GM12878 (cell line): ENCODE results near the gene PRRX2. TPM values are rescaled to one million over a fixed set of nuclear protein-coding genes. Genes with fewer than 3 reads are reported as not detected.

Experiments
- ATAC-seq: fragments of 200-7000 bp; cut with Tn5 transposase; 3 replicates; pipeline ENCODE4 v1.9.1; 2020; ENCODE audit warnings: mild to moderate bottlenecking, moderate library complexity
- BruUV-seq: library from RNA; stranded (reverse); fragments of 400-500 nt; replicated peaks from 2 replicates; lab custom pipeline; 2021; lab: Mats Ljungman, UMichigan
- CTCF ChIA-PET: fragments of 300-600 bp; sonication (Branson Sonifier 250); formaldehyde crosslinking; extraction: SDS; loops from one replicate; lab custom pipeline; 2021; ENCODE audit warnings: inconsistent platforms; lab: Yijun Ruan, JAX
- POLR2A ChIA-PET: fragments of 350-600 bp; formaldehyde crosslinking; extraction: SDS; loops from one replicate; lab custom pipeline; 2021; ENCODE audit warnings: inconsistent platforms; lab: Charles Lee
- RAD21 ChIA-PET: fragments of 300-600 bp; sonication (Branson Sonifier 250); formaldehyde crosslinking; loops from one replicate; lab custom pipeline; 2023; ENCODE audit warnings: antibody characterized with exemption; ENCODE audit not compliant: unreplicated experiment; lab: Charles Lee
- SMC1A ChIA-PET: fragments of 300-600 bp; sonication (Branson Sonifier 250); formaldehyde crosslinking; loops from one replicate; lab custom pipeline; 2023; ENCODE audit not compliant: unreplicated experiment, uncharacterized antibody; lab: Charles Lee
- DNase-seq: peaks from one replicate; pipeline ENCODE4 v3.0.0-alpha.2; 2011; ENCODE audit warnings: low read depth, low spot score
- FAIRE-seq: peaks from 3 replicates; lab custom pipeline; 2011; peaks lifted over from hg19 to GRCh38; lab: Jason Lieb, UNC
- H2AFZ ChIP-seq: 2 replicates; pipeline ENCODE4 v1.6.0; 2011; ENCODE audit warnings: low read depth, low read length, control low read depth; ENCODE audit not compliant: control insufficient read depth
- H3K27ac ChIP-seq: 2 replicates; pipeline ENCODE4 v1.5.1; 2011; ENCODE audit warnings: control low read depth; ENCODE audit not compliant: control insufficient read depth, insufficient read depth
- H3K27me3 ChIP-seq, 2 experiments: replicated peaks in 1 of 2; 2 replicates each; pipeline versions ENCODE4 v1.6.0 to v1.6.1; 2011; ENCODE audit warnings: low read length in 1 of 2; ENCODE audit not compliant: control insufficient read depth in 2 of 2, insufficient read depth in 2 of 2
- H3K36me3 ChIP-seq, 2 experiments: 2 replicates each; pipeline ENCODE4 v1.5.1; 2011; ENCODE audit warnings: low read length in 1 of 2; ENCODE audit not compliant: control insufficient read depth in 2 of 2, insufficient read depth in 2 of 2
- H3K4me1 ChIP-seq: 2 replicates; pipeline ENCODE4 v1.6.1; 2011; ENCODE audit warnings: mild to moderate bottlenecking, low read length, moderate library complexity, mixed read lengths; ENCODE audit not compliant: control insufficient read depth, insufficient read depth
- H3K4me2 ChIP-seq: 2 replicates; pipeline ENCODE4 v1.6.0; 2011; ENCODE audit warnings: control low read depth; ENCODE audit not compliant: control insufficient read depth, insufficient read depth
- H3K4me3 ChIP-seq: fragments of 200-600 bp; sonication (generic); 2 replicates; pipeline ENCODE4 v1.5.1; 2016
- H3K79me2 ChIP-seq: 2 replicates; pipeline ENCODE4 v1.6.0; 2011; ENCODE audit warnings: low read length; ENCODE audit not compliant: control insufficient read depth, insufficient read depth
- H3K9ac ChIP-seq: 2 replicates; pipeline ENCODE4 v1.8.0; 2011; ENCODE audit warnings: low read length, control low read depth, mixed read lengths; ENCODE audit not compliant: control insufficient read depth, insufficient read depth
- H3K9me3 ChIP-seq: replicated peaks from 3 replicates; pipeline ENCODE4 v1.5.1; 2011; ENCODE audit warnings: mild to moderate bottlenecking, low read length; ENCODE audit not compliant: control insufficient read depth, insufficient read depth
- H4K20me1 ChIP-seq: 2 replicates; pipeline ENCODE4 v1.6.0; 2011; ENCODE audit not compliant: control insufficient read depth, insufficient read depth
- ATF2 ChIP-seq: IDR thresholded peaks from 2 replicates; pipeline ENCODE4 v1.6.1; 2012; ENCODE audit warnings: low read length, inconsistent platforms
- BCL3 ChIP-seq: IDR thresholded peaks from 2 replicates; pipeline ENCODE4 v1.6.1; 2011; ENCODE audit warnings: borderline replicate concordance, low read depth, mild to moderate bottlenecking, moderate library complexity, low read length; ENCODE audit not compliant: insufficient read depth, poor library complexity, severe bottlenecking
- CBX5 ChIP-seq: sonication (generic); IDR thresholded peaks from 2 replicates; pipeline ENCODE4 v1.6.1; 2016; ENCODE audit warnings: low read depth, moderate library complexity, mild to moderate bottlenecking, inconsistent platforms
- CEBPZ ChIP-seq: fragments of 150-350 bp; IDR thresholded peaks from 2 replicates; pipeline ENCODE4 v1.6.1; 2016; ENCODE audit warnings: low read depth, low read length
- CUX1 ChIP-seq: IDR thresholded peaks from 2 replicates; pipeline ENCODE4 v1.6.1; 2012; ENCODE audit warnings: improper control_type of control experiment, low read depth, low read length; ENCODE audit not compliant: insufficient replicate concordance
- MEF2A ChIP-seq: IDR thresholded peaks from 2 replicates; pipeline ENCODE4 v1.6.1; 2011; ENCODE audit warnings: low read depth, mild to moderate bottlenecking, low read length, moderate library complexity; ENCODE audit not compliant: insufficient read depth
- RCOR1 ChIP-seq: conservative IDR thresholded peaks from 2 replicates; pipeline ENCODE4 v1.6.1; 2012; ENCODE audit warnings: low read depth, low read length, improper control_type of control experiment
- USF1 ChIP-seq: IDR thresholded peaks from 2 replicates; pipeline ENCODE4 v1.6.1; 2011; ENCODE audit warnings: borderline replicate concordance, low read depth, mild to moderate bottlenecking, moderate library complexity, mixed read lengths, low read length; ENCODE audit not compliant: insufficient read depth; ENCODE audit errors: extremely low read length
- YBX1 ChIP-seq: fragments of 450-650 bp; IDR thresholded peaks from 2 replicates; pipeline ENCODE4 v1.6.1; 2016; ENCODE audit warnings: antibody characterized with exemption
- ZNF24 ChIP-seq: fragments of 450-650 bp; IDR thresholded peaks from 2 replicates; pipeline ENCODE4 v1.6.1; 2017; ENCODE audit warnings: antibody characterized with exemption, mild to moderate bottlenecking
- WGBS: methylation state at CpG from one replicate; pipeline ENCODE4 v1.1.6; 2016; ENCODE audit warnings: low lambda C conversion rate; ENCODE audit not compliant: insufficient replicate concordance, insufficient coverage; ENCODE audit errors: missing lambda C conversion rate; 5-methylcytosine and 5-hydroxymethylcytosine counted together
- in situ Hi-C: fragments of 300-500 bp; cut with MboI; formaldehyde crosslinking; loops from 9 replicates; pipeline ENCODE4 v1.14.3; 2018; ENCODE audit warnings: mixed read lengths
- intact Hi-C: fragments of 100-400 bp; cut with micrococcal nuclease; formaldehyde crosslinking; loops from one replicate; pipeline ENCODE4 v1.14.2; 2022; ENCODE audit not compliant: unreplicated experiment
- polyA plus RNA-seq, 11 experiments: library from polyadenylated mRNA; depleted of rRNA in 4 of 11; unstranded in 6 of 11; stranded (reverse) in 5 of 11; fragments of >200 nt; fragmentation: Nextera tagmentation in 4 of 11; fragmentation: Illumina TruSeq in 1 of 11; extraction: Ambion mirVana in 4 of 11; extraction: Trizol in 1 of 11; gene quantifications; 1 replicate in 1 of 11; 2 replicates in 10 of 11; pipeline versions ENCODE4 v1.2.1 to v1.2.3, GENCODE V29; 2011 to 2016; ENCODE audit warnings: inconsistent platforms in 2 of 11, missing spikeins in 2 of 11, low read depth in 1 of 11
- total RNA-seq, 4 experiments: library from RNA; depleted of rRNA in 3 of 4; stranded (reverse); fragments of >200 nt in 3 of 4; fragmentation: Illumina TruSeq in 1 of 4; extraction: Trizol in 1 of 4; gene quantifications; 2 replicates each; pipeline versions ENCODE4 v1.2.1 to v1.2.3, GENCODE V29; 2013 to 2021

PRRX2 gene
- total and polyA plus RNA-seq, 10 of the 15 experiments (the other 5 are each of a cell fraction or from before 2014, with no cell fraction given): not detected

- no peaks in the 10 kb centered on the region for H3K79me2 ChIP-seq
- H3K36me3 ChIP-seq: no peaks in the 10 kb centered on the region
- FAIRE-seq (no peak), DNase-seq (no peak), ATAC-seq (no peak)
- no peak overlapping the region for H3K9ac ChIP-seq
- ChIA-PET RAD21 (no interaction called here), POLR2A (no interaction called here), SMC1A (no interaction called here), CTCF (interaction anchor here (0.6 to 1.1 kb wide), 2 partner anchors 8 to 65 kb away, joined by 3 read pairs; no protein-coding TSS in a partner anchor)
- WGBS: 28% methylated on average over 4 of the region's 5 CpGs
- no peaks in the 10 kb centered on the region for H3K4me1 ChIP-seq
- H3K9me3 ChIP-seq: no peaks in the 10 kb centered on the region
- BruUV-seq: no TSS peak
- H3K27me3 ChIP-seq: no peaks in the 10 kb centered on the region; a peak in 1 of 4 replicates
- no peak overlapping the region for H3K27ac ChIP-seq
- H4K20me1 ChIP-seq: no peaks in the 10 kb centered on the region
- H2AFZ ChIP-seq: no peak overlapping the region
- in situ Hi-C loops (no loop called here), intact Hi-C loops (no loop called here)
- no peak overlapping the region for H3K4me3 ChIP-seq
- H3K4me2 ChIP-seq: no peak overlapping the region
- TF ChIP-seq YBX1 (no peak), RCOR1 (no peak), ZNF24 (no peak), CEBPZ (no peak), MEF2A (no peak), CUX1 (no peak), USF1 (no peak), ATF2 (no peak), CBX5 (no peak), BCL3 (no peak)
These were observed 52.5 kb downstream of the PRRX2 start for GRCh38 chr9:129717991-129718390.
